ENCODE results near the gene MON1B. TPM values are rescaled to one million over a fixed set of nuclear protein-coding genes. Genes with fewer than 3 reads are reported as not detected.

Gene MON1B
- total and polyA plus RNA-seq, 2 donors from 2014 or later: 10.6 to 65.6 TPM

- no peaks in the 10 kb centered on the region for H3K9me3 ChIP-seq (ENCODE audit: control insufficient read depth in 2 of 3, insufficient read depth in 1 of 3, low read length in 3 of 3)
- FAIRE-seq (no peak), DNase-seq (no peak)
- H3K27me3 ChIP-seq (ENCODE audit: control insufficient read depth, insufficient read depth, low read length): no peaks in the 10 kb centered on the region
- no peaks in the 10 kb centered on the region for H3K36me3 ChIP-seq (ENCODE audit: control insufficient read depth in 2 of 3, insufficient read depth in 3 of 3, low read length in 3 of 3)
- H3K9ac ChIP-seq (ENCODE audit: low read length in 3 of 3): no peak overlapping the region
- TF ChIP-seq CTCF (IDR thresholded peaks at IDR 0.05; ENCODE audit: borderline replicate concordance, extremely low read depth, insufficient read depth): no peak
- H3K27ac ChIP-seq (ENCODE audit: low read depth in 2 of 2, low read length in 2 of 2): no peak overlapping the region
- H3K4me3 ChIP-seq (ENCODE audit: low read length in 3 of 3): no peak overlapping the region
- intact Hi-C loops (cut with DNase I): no loop called here
- H3K4me1 ChIP-seq (ENCODE audit: control insufficient read depth in 2 of 3, insufficient read depth in 2 of 3, low read depth in 1 of 3, low read length in 3 of 3): peaks cover 0 to 3% (median 0%) of the 10 kb centered on the region in 3 donors
These were observed 23.6 kb downstream of the MON1B start for GRCh38 chr16:77214411-77215138.

- Histone ChIP-seq H3K9me3 (ENCODE audit: control insufficient read depth in 2 of 3, insufficient read depth in 1 of 3, low read length in 3 of 3) (no peaks in the 10 kb centered on the region), H3K9ac (ENCODE audit: low read length in 3 of 3) (no peak overlapping the region), H3K27ac (ENCODE audit: low read depth in 2 of 2, low read length in 2 of 2) (no peak overlapping the region), H3K4me3 (ENCODE audit: low read length in 3 of 3) (no peak overlapping the region), H3K36me3 (ENCODE audit: control insufficient read depth in 2 of 3, insufficient read depth in 3 of 3, low read length in 3 of 3) (no peaks in the 10 kb centered on the region), H3K27me3 (ENCODE audit: control insufficient read depth, insufficient read depth, low read length) (no peaks in the 10 kb centered on the region), H3K4me1 (ENCODE audit: control insufficient read depth in 2 of 3, insufficient read depth in 2 of 3, low read depth in 1 of 3, low read length in 3 of 3) (no peaks in the 10 kb centered on the region)
- DNase-seq (no peak), FAIRE-seq (no peak)
- intact Hi-C loops (cut with DNase I): no loop called here
- no peak for TF ChIP-seq CTCF (IDR thresholded peaks at IDR 0.05; ENCODE audit: borderline replicate concordance, extremely low read depth, insufficient read depth)
These were observed 28.4 kb downstream of the MON1B start for GRCh38 chr16:77219437-77219836.

- Histone ChIP-seq H3K9ac (ENCODE audit: low read length in 3 of 3) (no peak overlapping the region), H3K9me3 (ENCODE audit: control insufficient read depth in 2 of 3, insufficient read depth in 1 of 3, low read length in 3 of 3) (no peaks in the 10 kb centered on the region), H3K36me3 (ENCODE audit: control insufficient read depth in 2 of 3, insufficient read depth in 3 of 3, low read length in 3 of 3) (no peaks in the 10 kb centered on the region), H3K27me3 (ENCODE audit: control insufficient read depth, insufficient read depth, low read length) (no peaks in the 10 kb centered on the region), H3K4me3 (ENCODE audit: low read length in 3 of 3) (no peak overlapping the region), H3K4me1 (ENCODE audit: control insufficient read depth in 2 of 3, insufficient read depth in 2 of 3, low read depth in 1 of 3, low read length in 3 of 3) (no peaks in the 10 kb centered on the region), H3K27ac (ENCODE audit: low read depth in 2 of 2, low read length in 2 of 2) (no peak overlapping the region)
- no peak for DNase-seq
- no peak for FAIRE-seq
- TF ChIP-seq CTCF (IDR thresholded peaks at IDR 0.05; ENCODE audit: borderline replicate concordance, extremely low read depth, insufficient read depth): no peak
- intact Hi-C loops (cut with DNase I): no loop called here
These were observed 29.4 kb downstream of the MON1B start for GRCh38 chr16:77220427-77220826.

GRCh38 chr16:77221482-77221881 is 30.5 kb downstream of the MON1B start:
- DNase-seq: no peak
- Histone ChIP-seq H3K4me1 (ENCODE audit: control insufficient read depth in 2 of 3, insufficient read depth in 2 of 3, low read depth in 1 of 3, low read length in 3 of 3) (no peaks in the 10 kb centered on the region), H3K36me3 (ENCODE audit: control insufficient read depth in 2 of 3, insufficient read depth in 3 of 3, low read length in 3 of 3) (no peaks in the 10 kb centered on the region), H3K27ac (ENCODE audit: low read depth in 2 of 2, low read length in 2 of 2) (no peak overlapping the region), H3K9ac (ENCODE audit: low read length in 3 of 3) (no peak overlapping the region), H3K9me3 (ENCODE audit: control insufficient read depth in 2 of 3, insufficient read depth in 1 of 3, low read length in 3 of 3) (no peaks in the 10 kb centered on the region), H3K27me3 (ENCODE audit: control insufficient read depth, insufficient read depth, low read length) (no peaks in the 10 kb centered on the region), H3K4me3 (ENCODE audit: low read length in 3 of 3) (no peak overlapping the region)
- TF ChIP-seq CTCF (IDR thresholded peaks at IDR 0.05; ENCODE audit: borderline replicate concordance, extremely low read depth, insufficient read depth): no peak
- intact Hi-C loops (cut with DNase I): no loop called here
- no peak for FAIRE-seq

Data from kidney (tissue), 14 donors.